Vagina (tissue), 2 donors: Measurements from ENCODE around the gene CTNND2. TPM values are rescaled to one million over a fixed set of nuclear protein-coding genes. Genes with fewer than 3 reads are reported as not detected.

Experiments used
- DNase-seq, 2 donors: peaks; one replicate each; pipeline ENCODE4 v3.0.0-alpha.2; 2017; ENCODE audit errors: extremely low spot score in 2 of 2
- H3K27ac ChIP-seq: fragments of 200-600 bp; sonication (generic); one replicate; pipeline ENCODE4 v1.5.1; 2019
- H3K27me3 ChIP-seq: fragments of 200-600 bp; sonication (generic); one replicate; pipeline ENCODE4 v1.5.1; 2019
- H3K36me3 ChIP-seq, 2 donors: fragments of 200-600 bp; sonication (generic); one replicate each; pipeline ENCODE4 v1.5.1; 2017 to 2019
- H3K4me1 ChIP-seq: fragments of 200-600 bp; sonication (generic); one replicate; pipeline ENCODE4 v1.5.1; 2019
- H3K4me3 ChIP-seq, 2 donors: fragments of 200-600 bp; sonication (generic); 1 replicate in 1 of 2; 2 replicates in 1 of 2; pipeline ENCODE4 v1.5.1; 2016 to 2019
- H3K9me3 ChIP-seq: fragments of 200-600 bp; sonication (generic); one replicate; pipeline ENCODE4 v1.5.1; 2019
- POLR2A ChIP-seq, 2 donors: fragments of 450-650 bp; IDR thresholded peaks; one replicate each; pipeline ENCODE4 v1.6.1; 2017; ENCODE audit warnings: antibody characterized with exemption in 2 of 2, mild to moderate bottlenecking in 2 of 2, moderate library complexity in 2 of 2
- POLR2AphosphoS5 ChIP-seq, 2 donors: sonication (generic); formaldehyde crosslinking; IDR thresholded peaks; one replicate each; pipeline ENCODE4 v1.9.0; 2017; ENCODE audit warnings: antibody characterized with exemption in 2 of 2, mild to moderate bottlenecking in 2 of 2, low read depth in 1 of 2; ENCODE audit not compliant: insufficient read depth in 1 of 2
- intact Hi-C: fragments of 100-400 bp; cut with DNase I; formaldehyde crosslinking; loops from one replicate; pipeline ENCODE4 v1.15.1; 2023
- total RNA-seq: library from RNA; depleted of rRNA; stranded (reverse); fragments of >200 nt; gene quantifications from one replicate; pipeline ENCODE4 v1.2.3, GENCODE V29; 2016
- TF ChIP-seq, protein P1 (sequence below), 3 experiments: fragments of 450-650 bp in 2 of 3; fragments of 200-600 bp in 1 of 3; sonication (generic) in 1 of 3; IDR thresholded peaks; one replicate each; pipeline ENCODE4 v1.5.1; 2017 to 2019; ENCODE audit warnings: antibody characterized with exemption in 3 of 3, mild to moderate bottlenecking in 2 of 3, moderate library complexity in 2 of 3

Gene CTNND2
- total RNA-seq, 1 donor from 2014 or later: 1.7 TPM

DNA sequence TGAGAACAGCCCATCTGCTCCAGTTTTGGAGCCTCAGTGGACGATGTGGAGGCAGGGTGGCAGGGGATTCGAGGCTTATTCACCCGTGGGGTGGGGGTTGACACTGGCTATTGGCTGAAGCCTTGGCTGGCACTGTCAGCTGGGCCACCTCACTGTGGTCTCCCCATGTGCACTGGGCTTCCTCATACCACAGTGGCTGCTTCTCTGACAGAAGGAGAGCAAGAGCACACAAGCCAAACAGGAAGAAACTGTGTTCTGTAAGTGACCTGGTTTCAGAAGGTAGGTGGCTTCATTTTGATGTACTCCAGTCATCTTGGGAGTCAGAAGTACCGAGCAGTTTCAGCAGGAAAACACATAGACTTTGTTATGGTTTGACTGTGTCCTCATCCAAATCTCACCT, 24.7 kb upstream of the CTNND2 start:
- DNase-seq: no peak
- no peak overlapping the region for H3K4me3 ChIP-seq
- H3K27me3 ChIP-seq: no peaks in the 10 kb centered on the region
- TF ChIP-seq POLR2AphosphoS5 (IDR thresholded peaks at IDR 0.05; ENCODE audit: insufficient read depth in 1 of 2, low read depth in 1 of 2): no peak
- TF ChIP-seq, protein P1, sequence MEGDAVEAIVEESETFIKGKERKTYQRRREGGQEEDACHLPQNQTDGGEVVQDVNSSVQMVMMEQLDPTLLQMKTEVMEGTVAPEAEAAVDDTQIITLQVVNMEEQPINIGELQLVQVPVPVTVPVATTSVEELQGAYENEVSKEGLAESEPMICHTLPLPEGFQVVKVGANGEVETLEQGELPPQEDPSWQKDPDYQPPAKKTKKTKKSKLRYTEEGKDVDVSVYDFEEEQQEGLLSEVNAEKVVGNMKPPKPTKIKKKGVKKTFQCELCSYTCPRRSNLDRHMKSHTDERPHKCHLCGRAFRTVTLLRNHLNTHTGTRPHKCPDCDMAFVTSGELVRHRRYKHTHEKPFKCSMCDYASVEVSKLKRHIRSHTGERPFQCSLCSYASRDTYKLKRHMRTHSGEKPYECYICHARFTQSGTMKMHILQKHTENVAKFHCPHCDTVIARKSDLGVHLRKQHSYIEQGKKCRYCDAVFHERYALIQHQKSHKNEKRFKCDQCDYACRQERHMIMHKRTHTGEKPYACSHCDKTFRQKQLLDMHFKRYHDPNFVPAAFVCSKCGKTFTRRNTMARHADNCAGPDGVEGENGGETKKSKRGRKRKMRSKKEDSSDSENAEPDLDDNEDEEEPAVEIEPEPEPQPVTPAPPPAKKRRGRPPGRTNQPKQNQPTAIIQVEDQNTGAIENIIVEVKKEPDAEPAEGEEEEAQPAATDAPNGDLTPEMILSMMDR (IDR thresholded peaks at IDR 0.05): no peak
- TF ChIP-seq POLR2A (IDR thresholded peaks at IDR 0.05): no peak
- H3K27ac ChIP-seq: no peak overlapping the region
- peaks cover 3% of the 10 kb centered on the region for H3K9me3 ChIP-seq
- H3K4me1 ChIP-seq: no peaks in the 10 kb centered on the region
- intact Hi-C loops: no loop called here
- H3K36me3 ChIP-seq: no peaks in the 10 kb centered on the region

- H3K36me3 ChIP-seq: no peaks in the 10 kb centered on the region
- H3K9me3 ChIP-seq: peaks cover 3% of the 10 kb centered on the region
- no peaks in the 10 kb centered on the region for H3K4me1 ChIP-seq
- no peak overlapping the region for H3K4me3 ChIP-seq
- intact Hi-C loops: no loop called here
- TF ChIP-seq, protein P1 (IDR thresholded peaks at IDR 0.05): no peak
- no peak for TF ChIP-seq POLR2AphosphoS5 (IDR thresholded peaks at IDR 0.05; ENCODE audit: insufficient read depth in 1 of 2, low read depth in 1 of 2)
- no peak for TF ChIP-seq POLR2A (IDR thresholded peaks at IDR 0.05)
- H3K27ac ChIP-seq: no peak overlapping the region
- no peak for DNase-seq
- no peaks in the 10 kb centered on the region for H3K27me3 ChIP-seq
Measured at GRCh38 chr5:11925701-11926100, 21.5 kb upstream of the CTNND2 start.

GRCh38 chr5:11922394-11922793, 18.1 kb upstream of the CTNND2 start:
- no peak overlapping the region for H3K4me3 ChIP-seq
- intact Hi-C loops: no loop called here

DNA sequence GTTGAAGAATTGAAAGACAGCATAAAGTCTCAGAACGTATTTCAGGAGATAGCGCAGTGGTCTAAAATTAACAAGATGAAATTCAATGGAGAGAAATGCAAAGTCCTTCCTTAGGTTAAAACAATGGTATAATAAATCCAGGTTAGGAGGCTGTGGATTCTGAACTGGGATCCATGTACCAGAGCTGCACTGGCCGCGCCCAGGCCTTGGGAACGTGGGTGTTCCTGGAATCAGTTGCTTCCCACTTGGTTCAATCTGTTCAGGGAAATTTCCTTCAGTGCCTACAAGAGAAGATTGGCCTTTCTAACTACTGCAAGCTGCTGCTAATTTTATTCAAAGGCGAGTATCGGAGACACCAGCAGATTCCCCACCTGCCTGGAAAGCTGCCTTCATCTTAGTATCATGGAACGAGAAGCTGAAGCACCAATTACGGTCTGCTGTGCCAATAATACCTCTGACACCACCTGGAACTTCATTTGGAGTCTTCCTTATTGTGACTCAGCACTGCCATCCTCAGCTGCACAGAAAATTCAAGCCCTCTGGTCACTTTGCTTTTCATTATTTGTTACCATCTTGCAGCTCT, 14.3 kb upstream of the CTNND2 start:
- TF ChIP-seq POLR2AphosphoS5 (IDR thresholded peaks at IDR 0.05; ENCODE audit: insufficient read depth in 1 of 2, low read depth in 1 of 2) (no peak), POLR2A (IDR thresholded peaks at IDR 0.05) (no peak)
- TF ChIP-seq, protein P1 (IDR thresholded peaks at IDR 0.05): no peak
- H3K9me3 ChIP-seq: no peaks in the 10 kb centered on the region

More at GRCh38 chr5:11922394-11922793, 18.1 kb upstream of the CTNND2 start:
- DNase-seq: no peak
- Histone ChIP-seq H3K27ac (no peak overlapping the region), H3K4me1 (no peaks in the 10 kb centered on the region), H3K27me3 (no peaks in the 10 kb centered on the region), H3K36me3 (no peaks in the 10 kb centered on the region), H3K9me3 (peaks cover 3% of the 10 kb centered on the region)
- no peak for TF ChIP-seq POLR2AphosphoS5 (IDR thresholded peaks at IDR 0.05; ENCODE audit: insufficient read depth in 1 of 2, low read depth in 1 of 2)
- TF ChIP-seq, protein P1 (IDR thresholded peaks at IDR 0.05): no peak
- no peak for TF ChIP-seq POLR2A (IDR thresholded peaks at IDR 0.05)

DNA sequence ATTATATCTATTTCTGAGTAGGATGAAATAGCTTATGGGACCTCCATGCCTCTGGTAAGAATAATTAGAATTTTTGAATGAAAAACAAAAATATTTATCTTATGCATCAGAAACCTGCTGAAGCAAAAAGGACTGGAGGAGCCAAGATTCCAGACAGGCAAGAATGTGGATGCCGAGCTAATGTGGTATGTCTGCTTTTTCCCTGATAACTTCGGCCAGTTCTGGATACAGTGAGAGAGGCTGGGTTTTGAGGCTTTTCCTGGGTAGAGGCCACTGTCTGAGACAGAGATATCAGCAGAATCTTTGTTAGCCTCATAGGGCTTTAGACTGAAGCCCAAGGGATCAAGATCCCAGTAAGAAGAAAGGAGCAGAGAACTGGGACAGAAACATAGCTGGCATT, 5.2 kb upstream of the CTNND2 start:
- no peak overlapping the region for H3K4me3 ChIP-seq
- DNase-seq: no peak
- H3K36me3 ChIP-seq: no peaks in the 10 kb centered on the region
- no peak overlapping the region for H3K27ac ChIP-seq
- TF ChIP-seq, protein P1 (IDR thresholded peaks at IDR 0.05): no peak
- no peak for TF ChIP-seq POLR2A (IDR thresholded peaks at IDR 0.05)
- TF ChIP-seq POLR2AphosphoS5 (IDR thresholded peaks at IDR 0.05; ENCODE audit: insufficient read depth in 1 of 2, low read depth in 1 of 2): no peak
- H3K27me3 ChIP-seq: no peaks in the 10 kb centered on the region
- intact Hi-C loops: no loop called here
- H3K9me3 ChIP-seq: no peaks in the 10 kb centered on the region
- no peaks in the 10 kb centered on the region for H3K4me1 ChIP-seq

More for the DNA sequence above, 14.3 kb upstream of the CTNND2 start:
- intact Hi-C loops: no loop called here
- Histone ChIP-seq H3K4me1 (no peaks in the 10 kb centered on the region), H3K36me3 (no peaks in the 10 kb centered on the region), H3K27me3 (no peaks in the 10 kb centered on the region), H3K4me3 (no peak overlapping the region), H3K27ac (no peak overlapping the region)
- DNase-seq: no peak
